ENCODE measurements around the gene ROMO1. TPM values are rescaled to one million over a fixed set of nuclear protein-coding genes. Genes with fewer than 3 reads are reported as not detected.

ROMO1 gene
- total and polyA plus RNA-seq, 8 donors = 101 to 651 (median 345) TPM

- TF ChIP-seq CTCF (IDR thresholded peaks at IDR 0.05) = no peak
- intact Hi-C loops (cut with DNase I; ENCODE audit: low total_unique reads) = no loop called here
- WGBS, 5 donors = 86 to 93% (median 89%) methylated on average over 4 of the region's 4 CpGs
Observed at GRCh38 chr20:35695978-35696377, 3.2 kb upstream of the ROMO1 start.

GRCh38 chr20:35697696-35698297 is 1.4 kb upstream of the ROMO1 start:
- no peaks in the 10 kb centered on the region for H3K9me3 ChIP-seq
- intact Hi-C loops (cut with DNase I; ENCODE audit: low total_unique reads) = no loop called here
- TF ChIP-seq POLR2AphosphoS5 (IDR thresholded peaks at IDR 0.05) (no peak), EP300 (IDR thresholded peaks at IDR 0.05) (no peak), CTCF (IDR thresholded peaks at IDR 0.05) (no peak), POLR2A (IDR thresholded peaks at IDR 0.05) (no peak)
- peaks cover 22 to 47% (median 34%) of the 10 kb centered on the region in 4 donors for H3K4me1 ChIP-seq
- peak overlapping the region in 1 of 5 donors; percentile 91 for H3K27ac ChIP-seq
- H3K36me3 ChIP-seq = peaks cover 13 to 59% (median 55%) of the 10 kb centered on the region in 4 donors
- peak overlapping the region; percentile 85 to 93 (median 88) for H3K4me3 ChIP-seq
- DNase-seq = peak in 1 of 2 donors; percentile 15
- WGBS, 5 donors = 59 to 75% (median 68%) methylated on average over 9 of the region's 9 CpGs
- H3K27me3 ChIP-seq = no peaks in the 10 kb centered on the region

More at GRCh38 chr20:35695978-35696377, 3.2 kb upstream of the ROMO1 start:
- H3K27me3 ChIP-seq = no peaks in the 10 kb centered on the region
- no peak overlapping the region for H3K4me3 ChIP-seq
- H3K27ac ChIP-seq = no peak overlapping the region
- peaks cover 11 to 58% (median 55%) of the 10 kb centered on the region in 4 donors for H3K36me3 ChIP-seq
- H3K4me1 ChIP-seq = peaks cover 22 to 36% (median 27%) of the 10 kb centered on the region in 4 donors
- DNase-seq = no peak
- H3K9me3 ChIP-seq = no peaks in the 10 kb centered on the region

- intact Hi-C loops (cut with DNase I; ENCODE audit: low total_unique reads) = no loop called here
- no peaks in the 10 kb centered on the region for H3K27me3 ChIP-seq
- H3K4me3 ChIP-seq = peak overlapping the region; percentile 85 to 93 (median 88)
- H3K27ac ChIP-seq = peak overlapping the region; percentile 80 to 95 (median 92)
- peaks cover 14 to 59% (median 55%) of the 10 kb centered on the region in 4 donors for H3K36me3 ChIP-seq
- TF ChIP-seq POLR2AphosphoS5 (IDR thresholded peaks at IDR 0.05) (no peak), EP300 (IDR thresholded peaks at IDR 0.05) (no peak), CTCF (IDR thresholded peaks at IDR 0.05) (no peak), POLR2A (IDR thresholded peaks at IDR 0.05) (no peak)
- peaks cover 22 to 52% (median 35%) of the 10 kb centered on the region in 4 donors for H3K4me1 ChIP-seq
- WGBS, 5 donors = 5 to 7% (median 6%) methylated on average over 37 of the region's 37 CpGs
- H3K9me3 ChIP-seq = no peaks in the 10 kb centered on the region
- DNase-seq = peak; percentile 17 to 35
Observed at GRCh38 chr20:35698298-35699126, 693 bp upstream of the ROMO1 start.

DNA sequence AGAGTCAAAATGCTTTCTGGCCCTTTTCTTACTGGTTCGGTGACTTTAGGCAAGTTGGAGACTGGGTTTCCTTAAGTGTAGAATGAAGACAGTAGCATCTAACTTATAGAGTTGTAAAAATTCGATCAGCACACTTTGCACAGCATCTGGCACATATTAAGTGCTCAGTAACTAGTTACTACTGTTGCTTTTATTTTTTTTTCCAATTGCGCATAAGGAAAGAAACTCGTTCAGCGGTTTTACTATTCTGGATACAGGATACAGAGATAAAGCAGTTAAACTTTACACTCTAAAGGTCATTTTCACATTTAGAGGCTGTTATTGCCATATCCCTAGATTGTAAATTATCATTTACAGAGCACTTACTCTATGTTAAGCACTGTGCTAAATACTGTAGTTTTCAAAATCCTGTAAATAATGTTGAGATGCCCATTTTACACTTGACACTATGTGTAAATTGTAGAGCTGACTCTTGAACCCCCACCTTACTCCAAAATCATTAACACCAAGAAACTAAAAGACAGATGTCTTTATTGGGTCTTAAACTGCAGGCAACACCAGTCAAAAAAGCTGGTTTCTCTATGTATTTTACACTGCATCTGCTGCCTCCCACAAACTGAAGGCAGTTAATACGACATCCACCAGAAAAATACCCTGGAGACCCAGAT is 886 bp downstream of the ROMO1 start:
- DNase-seq = no peak
- intact Hi-C loops (cut with DNase I; ENCODE audit: low total_unique reads) = no loop called here
- peak overlapping the region; percentile 85 to 93 (median 88) for H3K4me3 ChIP-seq
- H3K36me3 ChIP-seq = peaks cover 30 to 59% (median 55%) of the 10 kb centered on the region in 4 donors
- H3K27me3 ChIP-seq = no peaks in the 10 kb centered on the region
- 12 to 18% (median 16%) methylated on average over 6 of the region's 6 CpGs for WGBS, 5 donors
- TF ChIP-seq CTCF (IDR thresholded peaks at IDR 0.05) (no peak), POLR2A (IDR thresholded peaks at IDR 0.05) (no peak), POLR2AphosphoS5 (IDR thresholded peaks at IDR 0.05) (no peak), EP300 (IDR thresholded peaks at IDR 0.05) (no peak)
- no peaks in the 10 kb centered on the region for H3K9me3 ChIP-seq
- H3K4me1 ChIP-seq = peaks cover 22 to 61% (median 41%) of the 10 kb centered on the region in 4 donors
- H3K27ac ChIP-seq = peak overlapping the region; percentile 80 to 95 (median 92)
